H9 (cell line): ENCODE measurements around the gene SRPX2. TPM values are rescaled to one million over a fixed set of nuclear protein-coding genes. Genes with fewer than 3 reads are reported as not detected.

Experiments
- DNase-seq: peaks from one replicate; pipeline ENCODE4 v3.0.0-alpha.2; 2017
- H2AFZ ChIP-seq: one replicate; pipeline ENCODE4 v1.6.1; 2013; ENCODE audit warnings: mild to moderate bottlenecking, low read length, control low read depth, moderate library complexity
- H2AK5ac ChIP-seq: 2 replicates; pipeline ENCODE4 v1.6.1; 2013; ENCODE audit warnings: low read length, control low read depth, mixed read lengths; ENCODE audit not compliant: insufficient read length
- H2BK120ac ChIP-seq: one replicate; pipeline ENCODE4 v1.6.1; 2013; ENCODE audit warnings: low read depth, mild to moderate bottlenecking, low read length, control low read depth, inconsistent platforms; ENCODE audit not compliant: poor library complexity, severe bottlenecking
- H2BK12ac ChIP-seq: 2 replicates; pipeline ENCODE4 v1.6.1; 2013; ENCODE audit warnings: low read length, control low read depth, mixed read lengths, low read depth; ENCODE audit not compliant: insufficient read length
- H2BK15ac ChIP-seq: 2 replicates; pipeline ENCODE4 v1.6.1; 2013; ENCODE audit warnings: low read depth, low read length, control low read depth
- H2BK20ac ChIP-seq: one replicate; pipeline ENCODE4 v1.6.1; 2013; ENCODE audit warnings: low read depth, mild to moderate bottlenecking, low read length, control low read depth, inconsistent platforms; ENCODE audit not compliant: poor library complexity, severe bottlenecking
- H2BK5ac ChIP-seq: 2 replicates; pipeline ENCODE4 v1.6.1; 2013; ENCODE audit warnings: low read length, control low read depth, mixed read lengths; ENCODE audit not compliant: insufficient read length
- H3K14ac ChIP-seq: 2 replicates; pipeline ENCODE4 v1.6.1; 2013; ENCODE audit warnings: low read length, control low read depth; ENCODE audit not compliant: insufficient read depth
- H3K18ac ChIP-seq: 2 replicates; pipeline ENCODE4 v1.6.1; 2013; ENCODE audit warnings: low read depth, mild to moderate bottlenecking, mixed read lengths, low read length, control low read depth; ENCODE audit not compliant: insufficient read length
- H3K23ac ChIP-seq: 2 replicates; pipeline ENCODE4 v1.6.1; 2013; ENCODE audit warnings: low read length, control low read depth, mixed read lengths, low read depth; ENCODE audit not compliant: insufficient read length
- H3K23me2 ChIP-seq: 2 replicates; pipeline ENCODE4 v1.6.1; 2013; ENCODE audit warnings: low read depth, mild to moderate bottlenecking, mixed read lengths, low read length, control low read depth; ENCODE audit not compliant: insufficient read length, poor library complexity, severe bottlenecking
- H3K27ac ChIP-seq: 2 replicates; pipeline ENCODE4 v1.5.1; 2013; ENCODE audit warnings: low read length, control low read depth, mixed read lengths, low read depth; ENCODE audit not compliant: insufficient read length
- H3K27me3 ChIP-seq: 2 replicates; pipeline ENCODE4 v1.6.1; 2013; ENCODE audit warnings: low read length, control low read depth, inconsistent platforms; ENCODE audit not compliant: insufficient read depth
- H3K4ac ChIP-seq: 2 replicates; pipeline ENCODE4 v1.6.1; 2013; ENCODE audit warnings: low read depth, mild to moderate bottlenecking, control low read depth, inconsistent platforms, low read length, moderate library complexity
- H3K4me1 ChIP-seq: 2 replicates; pipeline ENCODE4 v1.6.1; 2013; ENCODE audit warnings: low read length, control low read depth, inconsistent platforms; ENCODE audit not compliant: insufficient read depth
- H3K4me2 ChIP-seq: 2 replicates; pipeline ENCODE4 v1.6.1; 2013; ENCODE audit warnings: low read length, control low read depth, mixed read lengths; ENCODE audit not compliant: insufficient read length, insufficient read depth
- H3K56ac ChIP-seq: 2 replicates; pipeline ENCODE4 v1.6.1; 2013; ENCODE audit warnings: low read depth, mild to moderate bottlenecking, mixed read lengths, low read length, control low read depth; ENCODE audit not compliant: insufficient read length
- H3K79me1 ChIP-seq: 2 replicates; pipeline ENCODE4 v1.6.1; 2013; ENCODE audit warnings: low read depth, mild to moderate bottlenecking, moderate library complexity, low read length, control low read depth, inconsistent platforms; ENCODE audit not compliant: insufficient read depth, poor library complexity, severe bottlenecking
- H3K79me2 ChIP-seq: 2 replicates; pipeline ENCODE4 v1.6.1; 2013; ENCODE audit warnings: low read length, control low read depth, inconsistent platforms; ENCODE audit not compliant: insufficient read depth
- H3K9ac ChIP-seq: 2 replicates; pipeline ENCODE4 v1.6.1; 2013; ENCODE audit warnings: low read length, control low read depth, mixed read lengths; ENCODE audit not compliant: insufficient read length; ENCODE audit errors: extremely low read depth
- H3K9me3 ChIP-seq: one replicate; pipeline ENCODE4 v1.6.1; 2013; ENCODE audit warnings: low read depth, low read length, inconsistent platforms; ENCODE audit not compliant: control insufficient read depth
- H3T11ph ChIP-seq: one replicate; pipeline ENCODE4 v1.6.1; 2013; ENCODE audit warnings: mild to moderate bottlenecking, low read length, control low read depth, inconsistent platforms
- H4K20me1 ChIP-seq: one replicate; pipeline ENCODE4 v1.6.1; 2013; ENCODE audit not compliant: control insufficient read depth, insufficient read length, insufficient read depth
- H4K5ac ChIP-seq: 2 replicates; pipeline ENCODE4 v1.6.1; 2013; ENCODE audit warnings: low read depth, mild to moderate bottlenecking, mixed read lengths, low read length, control low read depth; ENCODE audit not compliant: insufficient read length
- H4K8ac ChIP-seq: replicated peaks from 2 replicates; pipeline ENCODE4 v1.6.1; 2013; ENCODE audit warnings: low read length, control low read depth, mixed read lengths, low read depth; ENCODE audit not compliant: insufficient read length
- H4K91ac ChIP-seq: 2 replicates; pipeline ENCODE4 v1.6.1; 2013; ENCODE audit warnings: low read depth, mild to moderate bottlenecking, moderate library complexity, mixed read lengths, low read length, control low read depth; ENCODE audit not compliant: insufficient read length
- H3K27ac Mint-ChIP-seq, 3 experiments: 2 replicates in 2 of 3; 3 replicates in 1 of 3; pipeline ENCODE4 v1.8.0; 2020 to 2021; ENCODE audit warnings: mixed read lengths in 3 of 3, mild to moderate bottlenecking in 1 of 3, moderate library complexity in 1 of 3
- H3K27me3 Mint-ChIP-seq: 2 replicates; pipeline ENCODE4 v1.8.0; 2021; ENCODE audit warnings: low read depth, mild to moderate bottlenecking, moderate library complexity, mixed read lengths
- H3K36me3 Mint-ChIP-seq, 3 experiments: 2 replicates in 2 of 3; 3 replicates in 1 of 3; pipeline ENCODE4 v1.8.0; 2020 to 2021; ENCODE audit warnings: low read depth in 3 of 3, mixed read lengths in 3 of 3; ENCODE audit not compliant: insufficient read depth in 1 of 3
- H3K4me1 Mint-ChIP-seq, 2 experiments: 2 replicates each; pipeline ENCODE4 v1.8.0; 2020; ENCODE audit warnings: mixed read lengths in 2 of 2
- H3K4me3 Mint-ChIP-seq, 2 experiments: 2 replicates in 1 of 2; 3 replicates in 1 of 2; pipeline ENCODE4 v1.8.0; 2020 to 2021; ENCODE audit warnings: mild to moderate bottlenecking in 2 of 2, mixed read lengths in 2 of 2, moderate library complexity in 1 of 2
- H3K9me3 Mint-ChIP-seq, 2 experiments: 2 replicates in 1 of 2; 3 replicates in 1 of 2; pipeline ENCODE4 v1.8.0; 2020; ENCODE audit warnings: mild to moderate bottlenecking in 2 of 2, mixed read lengths in 2 of 2, moderate library complexity in 1 of 2
- CTCF ChIP-seq: fragments of 200-600 bp; sonication (generic); conservative IDR thresholded peaks from 3 replicates; pipeline ENCODE4 v1.8.0; 2021; ENCODE audit warnings: antibody characterized with exemption, mild to moderate bottlenecking
- WGBS: extraction: QIAGEN DNeasy Blood & Tissue Kit; methylation state at CpG from one replicate; pipeline ENCODE4 v1.1.7; 2013; ENCODE audit warnings: missing lambda C conversion rate, low lambda C conversion rate, mixed read lengths; ENCODE audit not compliant: insufficient read length; ENCODE audit errors: extremely low coverage; 5-methylcytosine and 5-hydroxymethylcytosine counted together
- total RNA-seq: library from RNA; stranded (reverse); gene quantifications from 2 replicates; pipeline ENCODE4 v1.2.1, GENCODE V29; 2021

The SRPX2 gene
- total RNA-seq, 1 experiment from 2014 or later: not detected

GRCh38 chrX:100615005-100615404 is 29.0 kb upstream of the SRPX2 start:
- Mint-ChIP-seq H3K4me1 (peaks cover 6 to 8% of the 10 kb centered on the region in 2 experiments), H3K36me3 (no peaks in the 10 kb centered on the region; a peak in 1 of 7 replicates), H3K4me3 (no peak overlapping the region), H3K27me3 (no peaks in the 10 kb centered on the region), H3K27ac (no peak overlapping the region), H3K9me3 (peaks cover 8 to 64% of the 10 kb centered on the region in 2 experiments)
- Histone ChIP-seq H3K79me2 (no peaks in the 10 kb centered on the region), H3K27ac (no peak overlapping the region), H2BK15ac (no peak overlapping the region), H3K4me2 (no peak overlapping the region), H2BK5ac (no peak overlapping the region), H2AFZ (no peak overlapping the region), H3K56ac (no peak overlapping the region), H2BK12ac (no peak overlapping the region), H2BK20ac (no peak overlapping the region), H3K4me1 (no peaks in the 10 kb centered on the region), H4K5ac (no peak overlapping the region), H2BK120ac (no peak overlapping the region), H3K9me3 (no peaks in the 10 kb centered on the region), H4K8ac (no peak overlapping the region), H3K23me2 (no peaks in the 10 kb centered on the region), H4K20me1 (no peaks in the 10 kb centered on the region), H3K9ac (no peak overlapping the region), H3K4ac (no peak overlapping the region), H3K27me3 (no peaks in the 10 kb centered on the region), H3K14ac (no peak overlapping the region), H3K23ac (no peak overlapping the region), H3K18ac (no peak overlapping the region), H2AK5ac (no peak overlapping the region), H4K91ac (no peak overlapping the region), H3T11ph (no peak overlapping the region), H3K79me1 (no peaks in the 10 kb centered on the region)
- no CpG with 5 or more reads among the region's 3 CpGs for WGBS
- TF ChIP-seq CTCF: peak; percentile 67
- peak; percentile 40 for DNase-seq
